PFSK-1 (cell line): ENCODE data around the gene IDI1.

ENCODE experiments used
- FOXP2 ChIP-seq: optimal IDR thresholded peaks from 2 replicates; pipeline ENCODE3; 2011; ENCODE audit warnings: borderline replicate concordance, control low read depth, inconsistent platforms; ENCODE audit not compliant: insufficient read depth; ENCODE audit errors: extremely low read length, extremely low read depth
- POLR2AphosphoS5 ChIP-seq: IDR thresholded peaks from 2 replicates; pipeline ENCODE4 v1.6.1; 2012; ENCODE audit warnings: low read depth, mild to moderate bottlenecking, control low read depth, low read length, moderate library complexity
- REST ChIP-seq, 2 experiments: IDR thresholded peaks; 2 replicates each; pipeline versions ENCODE4 v1.6.1 to v1.8.0; 2011 to 2012; ENCODE audit warnings: low read depth in 2 of 2, low read length in 2 of 2, control low read depth in 1 of 2, inconsistent platforms in 1 of 2, mild to moderate bottlenecking in 1 of 2, moderate library complexity in 1 of 2; ENCODE audit not compliant: insufficient read depth in 1 of 2
- SIN3A ChIP-seq: IDR thresholded peaks from 2 replicates; pipeline ENCODE4 v1.6.1; 2012; ENCODE audit warnings: mild to moderate bottlenecking, low read length, moderate library complexity, borderline replicate concordance; ENCODE audit not compliant: insufficient read depth
- TAF1 ChIP-seq: IDR thresholded peaks from 2 replicates; pipeline ENCODE4 v1.6.1; 2012; ENCODE audit warnings: low read length, control low read depth, borderline replicate concordance; ENCODE audit not compliant: insufficient read depth

DNA sequence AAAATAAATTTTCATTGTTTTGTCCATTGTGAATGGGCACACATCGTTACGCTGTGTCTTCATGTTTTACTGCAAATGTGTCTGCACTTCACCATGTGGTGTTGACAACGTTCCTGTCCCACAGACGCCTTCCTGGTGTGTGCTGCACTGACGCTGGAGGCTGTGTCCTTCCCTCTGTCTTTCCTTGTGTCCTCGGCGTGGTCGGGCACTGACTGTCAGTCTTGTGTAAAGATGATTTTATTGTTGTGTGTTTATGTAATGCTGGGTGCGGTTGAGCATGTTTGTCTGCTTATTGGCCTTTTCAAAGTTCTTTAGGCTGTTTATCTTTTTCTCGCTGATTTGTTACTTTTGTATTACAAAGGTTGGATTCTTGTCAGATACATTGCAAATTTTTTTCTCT is 41.3 kb downstream of the IDI1 start:
- TF ChIP-seq POLR2AphosphoS5 (no peak), TAF1 (no peak), REST (IDR thresholded peaks at IDR 0.05; ENCODE audit: insufficient read depth in 1 of 2, low read depth in 2 of 2, low read length in 2 of 2) (no peak), SIN3A (no peak), FOXP2 (no peak)
